Measurements from ENCODE around the gene FAM32A. TPM values are rescaled to one million over a fixed set of nuclear protein-coding genes. Genes with fewer than 3 reads are reported as not detected.

The FAM32A gene
- total RNA-seq (102 and 106 TPM in 2 replicates), polyA plus RNA-seq (141 and 149 TPM in 2 replicates), polyA minus RNA-seq (ENCODE audit: low replicate concordance) (50.8 and 56.8 TPM in 2 replicates)
- polyA plus RNA-seq (2012) = 99.4 and 107 TPM in 2 replicates

DNA sequence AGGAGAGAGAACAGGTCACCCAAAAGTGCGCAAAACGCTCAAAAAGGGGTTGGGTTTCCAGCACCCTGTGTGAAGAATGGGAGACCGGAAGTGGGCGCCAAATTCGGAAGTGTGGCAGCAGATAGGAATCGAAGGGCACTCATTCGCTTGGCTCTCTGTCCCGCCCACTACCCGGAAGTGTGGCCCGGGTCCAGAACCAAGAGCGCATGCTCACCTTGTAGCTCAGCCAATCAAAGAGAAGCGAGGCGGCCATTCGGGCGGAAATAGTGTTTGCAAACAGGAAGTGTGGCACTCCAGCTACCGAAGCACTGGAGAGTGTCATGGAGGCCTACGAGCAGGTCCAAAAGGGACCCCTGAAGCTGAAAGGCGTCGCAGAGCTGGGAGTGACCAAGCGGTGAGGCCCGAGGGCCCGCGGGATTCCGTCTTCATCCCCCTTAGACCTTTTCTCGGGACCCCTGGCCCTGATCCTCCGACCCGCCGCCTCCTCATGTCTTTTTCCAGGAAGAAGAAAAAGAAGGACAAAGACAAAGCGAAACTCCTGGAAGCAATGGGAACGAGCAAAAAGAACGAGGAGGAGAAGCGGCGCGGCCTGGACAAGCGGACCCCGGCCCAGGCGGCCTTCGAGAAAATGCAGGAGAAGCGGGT lies at the start of gene FAM32A:
FAM32A (plus strand) TSS at position 288 of the 645 bp plus-strand sequence; CDS start at position 321, 33 bp downstream.
- Histone ChIP-seq H3K9me3 (ENCODE audit: control insufficient read depth, insufficient read depth, low read depth, low read length) (no peaks in the 10 kb centered on the region), H3K4me3 (replicated peaks in 1 of 4; ENCODE audit: control extremely low read depth in 1 of 4, insufficient read depth in 1 of 4, low read depth in 3 of 4, low read length in 4 of 4) (peak within 1 kb of the TSS; percentile 75 to 93 (median 86)), H3K27me3 (ENCODE audit: control insufficient read depth, insufficient read depth, low read length) (no peaks in the 10 kb centered on the region), H3K4me2 (ENCODE audit: extremely low read depth, insufficient read depth, low read length) (peak within 1 kb of the TSS; percentile 99), H3K9ac (ENCODE audit: insufficient read depth, low read length) (peak within 1 kb of the TSS; percentile 77), H3K79me2 (ENCODE audit: control insufficient read depth, insufficient read depth, low read length) (peaks cover 27% of the 10 kb centered on the region), H3K4me1 (ENCODE audit: control insufficient read depth, extremely low read depth, insufficient read depth, low read length) (peaks cover 4% of the 10 kb centered on the region), H3K36me3 (ENCODE audit: control insufficient read depth, insufficient read depth, low read length) (peaks cover 11% of the 10 kb centered on the region), H2AFZ (ENCODE audit: low read length) (peak within 1 kb of the TSS; percentile 71), H4K20me1 (ENCODE audit: control insufficient read depth, extremely low read depth, insufficient read depth, low read length) (no peaks in the 10 kb centered on the region), H3K27ac (ENCODE audit: insufficient read depth, low read length) (peak within 1 kb of the TSS; percentile 83)
- peak; percentile 99 for DNase-seq (ENCODE audit: low read depth in 2 of 2)
- no peak for TF ChIP-seq EZH2 (IDR thresholded peaks at IDR 0.05; ENCODE audit: low read length, missing control alignments)
- TF ChIP-seq, protein P1, sequence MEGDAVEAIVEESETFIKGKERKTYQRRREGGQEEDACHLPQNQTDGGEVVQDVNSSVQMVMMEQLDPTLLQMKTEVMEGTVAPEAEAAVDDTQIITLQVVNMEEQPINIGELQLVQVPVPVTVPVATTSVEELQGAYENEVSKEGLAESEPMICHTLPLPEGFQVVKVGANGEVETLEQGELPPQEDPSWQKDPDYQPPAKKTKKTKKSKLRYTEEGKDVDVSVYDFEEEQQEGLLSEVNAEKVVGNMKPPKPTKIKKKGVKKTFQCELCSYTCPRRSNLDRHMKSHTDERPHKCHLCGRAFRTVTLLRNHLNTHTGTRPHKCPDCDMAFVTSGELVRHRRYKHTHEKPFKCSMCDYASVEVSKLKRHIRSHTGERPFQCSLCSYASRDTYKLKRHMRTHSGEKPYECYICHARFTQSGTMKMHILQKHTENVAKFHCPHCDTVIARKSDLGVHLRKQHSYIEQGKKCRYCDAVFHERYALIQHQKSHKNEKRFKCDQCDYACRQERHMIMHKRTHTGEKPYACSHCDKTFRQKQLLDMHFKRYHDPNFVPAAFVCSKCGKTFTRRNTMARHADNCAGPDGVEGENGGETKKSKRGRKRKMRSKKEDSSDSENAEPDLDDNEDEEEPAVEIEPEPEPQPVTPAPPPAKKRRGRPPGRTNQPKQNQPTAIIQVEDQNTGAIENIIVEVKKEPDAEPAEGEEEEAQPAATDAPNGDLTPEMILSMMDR (conservative IDR thresholded peaks at IDR 0.05 in 1 of 2, IDR thresholded peaks at IDR 0.05 in 1 of 2; ENCODE audit: low read depth in 1 of 2, low read length in 2 of 2) = peak in 1 of 2 donors; percentile 36

DNA sequence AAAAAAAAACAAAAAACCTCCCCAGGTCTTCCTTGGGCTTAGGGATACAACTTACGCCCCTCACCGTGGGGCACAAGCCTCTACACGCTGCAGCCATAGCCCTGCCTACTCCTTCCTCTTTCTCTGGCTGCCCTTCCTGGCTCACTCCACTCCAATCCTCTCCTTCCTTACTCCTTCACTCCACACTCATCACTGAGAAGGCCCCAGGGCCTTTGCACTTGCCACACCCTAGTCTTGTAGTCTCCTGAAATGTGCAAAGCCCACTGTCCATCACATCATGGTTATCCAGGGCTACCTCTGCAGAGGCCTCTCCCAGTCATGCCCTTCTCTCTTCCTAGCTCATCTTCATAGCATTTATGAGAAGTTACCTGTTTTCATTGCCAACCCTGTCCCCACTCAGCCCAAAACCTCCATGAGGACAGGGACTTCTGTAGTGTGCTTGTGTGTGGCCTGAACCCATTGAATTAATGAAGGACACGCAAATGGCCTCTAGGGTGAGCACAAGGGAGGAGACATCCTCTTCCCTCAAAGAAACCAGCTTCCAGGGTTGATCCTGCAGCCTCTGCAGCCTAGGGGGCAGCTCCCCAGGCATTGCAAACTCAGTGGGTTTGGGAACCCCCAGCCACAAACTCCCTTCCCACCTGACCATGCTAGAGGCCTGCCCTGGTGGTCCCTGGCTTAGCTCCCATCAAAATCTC lies 49.6 kb upstream of the FAM32A start:
- Histone ChIP-seq H2AFZ (ENCODE audit: low read length) (no peak overlapping the region), H3K4me3 (replicated peaks in 1 of 4; ENCODE audit: control extremely low read depth in 1 of 4, insufficient read depth in 1 of 4, low read depth in 3 of 4, low read length in 4 of 4) (no peak overlapping the region), H4K20me1 (ENCODE audit: control insufficient read depth, extremely low read depth, insufficient read depth, low read length) (no peaks in the 10 kb centered on the region), H3K9me3 (ENCODE audit: control insufficient read depth, insufficient read depth, low read depth, low read length) (no peaks in the 10 kb centered on the region), H3K36me3 (ENCODE audit: control insufficient read depth, insufficient read depth, low read length) (peaks cover 16% of the 10 kb centered on the region), H3K4me2 (ENCODE audit: extremely low read depth, insufficient read depth, low read length) (no peak overlapping the region), H3K9ac (ENCODE audit: insufficient read depth, low read length) (no peak overlapping the region), H3K27me3 (ENCODE audit: control insufficient read depth, insufficient read depth, low read length) (no peaks in the 10 kb centered on the region), H3K27ac (ENCODE audit: insufficient read depth, low read length) (no peak overlapping the region), H3K4me1 (ENCODE audit: control insufficient read depth, extremely low read depth, insufficient read depth, low read length) (no peaks in the 10 kb centered on the region), H3K79me2 (ENCODE audit: control insufficient read depth, insufficient read depth, low read length) (no peaks in the 10 kb centered on the region)
- DNase-seq (ENCODE audit: low read depth in 2 of 2) = no peak
- TF ChIP-seq, protein P1 (conservative IDR thresholded peaks at IDR 0.05 in 1 of 2, IDR thresholded peaks at IDR 0.05 in 1 of 2; ENCODE audit: low read depth in 1 of 2, low read length in 2 of 2) = no peak
- TF ChIP-seq EZH2 (IDR thresholded peaks at IDR 0.05; ENCODE audit: low read length, missing control alignments) = no peak

DNA sequence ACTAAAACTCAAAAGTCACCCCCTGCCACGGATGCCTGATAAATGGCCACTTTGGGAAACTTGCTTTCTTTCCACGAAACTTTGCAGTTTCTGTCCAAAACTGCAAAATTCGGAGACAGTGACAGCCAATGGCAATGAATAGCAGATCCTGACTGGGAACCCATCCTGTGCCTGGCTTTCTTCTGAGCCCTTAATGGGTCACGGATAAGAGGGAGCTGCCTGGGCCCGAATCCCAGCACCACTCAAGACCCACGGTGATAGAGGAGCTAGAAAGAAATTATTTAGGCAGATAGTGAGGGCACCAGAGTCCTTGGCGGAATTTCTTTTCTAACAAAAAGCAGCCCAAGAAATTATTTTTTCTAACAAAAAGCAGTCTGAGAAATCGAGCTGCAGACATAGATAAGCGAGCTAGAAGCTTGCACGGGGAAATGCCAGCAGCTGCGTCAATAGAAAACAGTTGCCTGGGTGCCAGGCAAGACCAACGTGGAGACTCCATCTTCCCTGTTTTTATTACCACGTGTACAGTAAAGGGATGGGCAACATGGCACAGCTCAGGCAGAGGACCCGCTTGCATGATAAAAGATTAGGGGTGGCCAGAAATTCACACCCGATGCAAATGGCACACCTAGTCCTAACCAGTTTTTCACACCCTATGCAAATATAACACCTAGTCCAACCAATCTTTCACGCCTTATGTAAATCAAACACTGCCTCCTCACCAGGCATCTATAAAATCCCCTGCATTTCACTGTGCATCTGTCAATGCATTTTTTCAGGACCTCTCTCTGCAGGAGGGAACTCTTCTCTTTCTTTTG lies 48.8 kb upstream of the FAM32A start:
- H3K4me1 ChIP-seq (ENCODE audit: control insufficient read depth, extremely low read depth, insufficient read depth, low read length) = no peaks in the 10 kb centered on the region
- peaks cover 16% of the 10 kb centered on the region for H3K36me3 ChIP-seq (ENCODE audit: control insufficient read depth, insufficient read depth, low read length)
- H3K9ac ChIP-seq (ENCODE audit: insufficient read depth, low read length) = no peak overlapping the region
- no peak overlapping the region for H2AFZ ChIP-seq (ENCODE audit: low read length)
- H3K27ac ChIP-seq (ENCODE audit: insufficient read depth, low read length) = no peak overlapping the region
- H3K4me2 ChIP-seq (ENCODE audit: extremely low read depth, insufficient read depth, low read length) = no peak overlapping the region
- DNase-seq (ENCODE audit: low read depth in 2 of 2) = no peak
- H3K79me2 ChIP-seq (ENCODE audit: control insufficient read depth, insufficient read depth, low read length) = no peaks in the 10 kb centered on the region
- H3K27me3 ChIP-seq (ENCODE audit: control insufficient read depth, insufficient read depth, low read length) = no peaks in the 10 kb centered on the region
- H4K20me1 ChIP-seq (ENCODE audit: control insufficient read depth, extremely low read depth, insufficient read depth, low read length) = no peaks in the 10 kb centered on the region
- H3K4me3 ChIP-seq (replicated peaks in 1 of 4; ENCODE audit: control extremely low read depth in 1 of 4, insufficient read depth in 1 of 4, low read depth in 3 of 4, low read length in 4 of 4) = no peak overlapping the region
- H3K9me3 ChIP-seq (ENCODE audit: control insufficient read depth, insufficient read depth, low read depth, low read length) = no peaks in the 10 kb centered on the region
- no peak for TF ChIP-seq EZH2 (IDR thresholded peaks at IDR 0.05; ENCODE audit: low read length, missing control alignments)
- TF ChIP-seq, protein P1 (conservative IDR thresholded peaks at IDR 0.05 in 1 of 2, IDR thresholded peaks at IDR 0.05 in 1 of 2; ENCODE audit: low read depth in 1 of 2, low read length in 2 of 2) = no peak
